ENCODE data around the gene YIPF5. TPM values are rescaled to one million over a fixed set of nuclear protein-coding genes. Genes with fewer than 3 reads are reported as not detected.

Gene YIPF5
- total RNA-seq, result 28.0 and 29.4 TPM in 2 replicates

GRCh38 chr5:144170276-144171024 is at the start of gene YIPF5, which contains the start of gene KCTD16:
TSS of gene YIPF5 (minus strand) at chr5:144170659. CDS start at chr5:144169955, 704 bp downstream.
TSS of gene KCTD16 (plus strand) at chr5:144170873.
- TF ChIP-seq CTCF (IDR thresholded peaks at IDR 0.05), result no peak
- ChIA-PET POLR2A (interaction anchor here (0.7 to 3.3 kb wide), 7 partner anchors 10 to 1167 kb away, joined by 3 to 38 read pairs (median 3); partner anchors contain the start of gene NR3C1), CTCF (interaction anchor here (1.0 to 4.9 kb wide), 4 partner anchors 13 to 29 kb away, joined by 3 to 32 read pairs (median 4); no protein-coding TSS in a partner anchor)
- ATAC-seq (ENCODE audit: low read depth) (peak; percentile 98), DNase-seq (peak; percentile 91)
- peaks cover 29% of the 10 kb centered on the region for H3K4me1 Mint-ChIP-seq
- peak within 1 kb of the TSS; percentile 90 for H3K4me3 Mint-ChIP-seq
- intact Hi-C loops (cut with micrococcal nuclease), result loop anchor here (1.0 to 10.0 kb wide), 5 partner anchors 17 to 1946 kb away; partner anchors contain the start of gene ARHGAP26
- peak within 1 kb of the TSS; percentile 90 for H3K27ac Mint-ChIP-seq
- H3K36me3 Mint-ChIP-seq (ENCODE audit: low read depth), result peaks cover 38% of the 10 kb centered on the region
- H3K9me3 Mint-ChIP-seq, result no peaks in the 10 kb centered on the region
- peaks cover 3% of the 10 kb centered on the region for H3K27me3 Mint-ChIP-seq

GRCh38 chr5:144219869-144220268 is 49.4 kb upstream of the YIPF5 start:
- POLR2A ChIA-PET, result no interaction called here
- no peak overlapping the region for H3K27ac Mint-ChIP-seq

GRCh38 chr5:144210655-144211054 is 40.2 kb upstream of the YIPF5 start:
- no peak for TF ChIP-seq CTCF (IDR thresholded peaks at IDR 0.05)
- Mint-ChIP-seq H3K9me3 (no peaks in the 10 kb centered on the region), H3K36me3 (ENCODE audit: low read depth) (no peaks in the 10 kb centered on the region), H3K27ac (no peak overlapping the region), H3K4me3 (no peak overlapping the region), H3K27me3 (peaks cover 39% of the 10 kb centered on the region), H3K4me1 (no peaks in the 10 kb centered on the region)
- intact Hi-C loops (cut with micrococcal nuclease), result no loop called here
- ATAC-seq (ENCODE audit: low read depth) (no peak), DNase-seq (no peak)
- ChIA-PET POLR2A (no interaction called here), CTCF (no interaction called here)

More at GRCh38 chr5:144219869-144220268, 49.4 kb upstream of the YIPF5 start:
- ATAC-seq (ENCODE audit: low read depth) (no peak), DNase-seq (no peak)
- Mint-ChIP-seq H3K4me1 (no peaks in the 10 kb centered on the region), H3K36me3 (ENCODE audit: low read depth) (no peaks in the 10 kb centered on the region), H3K27me3 (peaks cover 16% of the 10 kb centered on the region), H3K4me3 (no peak overlapping the region), H3K9me3 (no peaks in the 10 kb centered on the region)
- TF ChIP-seq CTCF (IDR thresholded peaks at IDR 0.05), result no peak
- intact Hi-C loops (cut with micrococcal nuclease), result no loop called here
- CTCF ChIA-PET, result no interaction called here

- no peak overlapping the region for H3K4me3 Mint-ChIP-seq
- H3K27me3 Mint-ChIP-seq, result peaks cover 40% of the 10 kb centered on the region
- intact Hi-C loops (cut with micrococcal nuclease), result loop anchor here (10.0 kb wide), 1 partner anchor 1675 kb away; no protein-coding TSS in a partner anchor
- POLR2A ChIA-PET, result no interaction called here
- DNase-seq (no peak), ATAC-seq (ENCODE audit: low read depth) (no peak)
- H3K4me1 Mint-ChIP-seq, result no peaks in the 10 kb centered on the region
- no peak for TF ChIP-seq CTCF (IDR thresholded peaks at IDR 0.05)
- no peaks in the 10 kb centered on the region for H3K36me3 Mint-ChIP-seq (ENCODE audit: low read depth)
- no peaks in the 10 kb centered on the region for H3K9me3 Mint-ChIP-seq
- H3K27ac Mint-ChIP-seq, result no peak overlapping the region
- CTCF ChIA-PET, result interaction anchor here (0.6 kb wide), 1 partner anchor 1620 kb away, joined by 3 read pairs; no protein-coding TSS in a partner anchor
These were observed 38.9 kb upstream of the YIPF5 start for GRCh38 chr5:144209361-144209760.

- Mint-ChIP-seq H3K4me1 (no peaks in the 10 kb centered on the region), H3K36me3 (ENCODE audit: low read depth) (no peaks in the 10 kb centered on the region), H3K27me3 (peaks cover 37% of the 10 kb centered on the region), H3K27ac (no peak overlapping the region), H3K4me3 (no peak overlapping the region), H3K9me3 (no peaks in the 10 kb centered on the region)
- ATAC-seq (ENCODE audit: low read depth) (no peak), DNase-seq (no peak)
- ChIA-PET CTCF (no interaction called here), POLR2A (no interaction called here)
- no peak for TF ChIP-seq CTCF (IDR thresholded peaks at IDR 0.05)
- intact Hi-C loops (cut with micrococcal nuclease), result loop anchor here (10.0 kb wide), 1 partner anchor 1677 kb away; no protein-coding TSS in a partner anchor
These were observed 37.5 kb upstream of the YIPF5 start for GRCh38 chr5:144207875-144208444.

Data from activated B cell treated with CpG ODN at 0.5 μM for 24 hours (primary cell).